CD4-positive, alpha-beta T cell treated with Interleukin-1 beta for 1 hour (primary cell): ENCODE data around the gene NUAK1.

Source experiments
- DNase-seq, 2 donors: peaks; one replicate each; pipeline ENCODE4 v3.0.0-alpha.2; 2020 to 2022

The NUAK1 gene

GRCh38 chr12:106138633-106139421, at the start of gene NUAK1:
Gene NUAK1 (minus strand): TSS chr12:106138954. CDS start chr12:106138653, 301 bp downstream.
- DNase-seq = peak; percentile 3 to 6

DNA sequence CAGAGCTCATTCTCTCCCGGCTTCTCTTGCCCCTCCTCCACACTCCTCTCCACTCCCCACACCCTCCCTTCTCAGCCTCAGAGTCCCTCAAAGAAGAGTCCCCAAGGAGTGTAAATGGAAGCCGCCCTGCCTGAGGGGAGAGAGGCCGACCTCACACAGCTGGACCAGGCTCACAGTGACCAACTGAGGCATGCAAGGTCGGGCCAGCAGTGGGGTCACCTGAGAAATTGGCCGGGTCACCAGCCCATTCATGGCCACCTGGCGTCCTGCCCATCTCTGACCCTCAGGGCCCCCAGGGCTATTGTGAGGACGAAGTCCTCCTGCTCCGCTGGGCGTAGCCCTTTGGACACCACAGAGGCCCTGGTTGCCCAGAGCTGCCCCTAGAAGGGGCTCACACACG, 49.5 kb upstream of the NUAK1 start:
- DNase-seq = no peak

- no peak for DNase-seq
Measured at GRCh38 chr12:106187842-106188241, 49.1 kb upstream of the NUAK1 start.

- no peak for DNase-seq
Measured at GRCh38 chr12:106187155-106187789, 48.5 kb upstream of the NUAK1 start.

DNA sequence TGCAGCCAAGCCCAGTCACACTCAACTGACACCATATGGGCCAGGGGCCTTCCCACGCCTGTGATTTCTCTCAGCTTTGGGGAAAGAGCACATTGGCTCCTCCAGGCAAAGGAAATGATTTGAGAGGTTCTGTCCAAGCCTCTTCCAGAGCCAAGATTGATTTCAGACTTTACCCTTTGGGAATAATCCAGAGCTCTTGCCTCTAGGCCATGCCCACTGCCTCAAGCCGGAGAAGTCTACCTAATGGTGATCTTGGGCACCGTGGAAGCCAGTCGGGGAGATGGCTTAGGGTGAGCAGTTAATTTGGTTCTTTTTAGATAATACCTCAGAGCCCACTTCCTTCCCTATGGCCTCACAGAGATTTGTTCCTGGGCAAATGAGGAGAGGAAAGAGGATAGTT, 45.0 kb upstream of the NUAK1 start:
- no peak for DNase-seq

DNA sequence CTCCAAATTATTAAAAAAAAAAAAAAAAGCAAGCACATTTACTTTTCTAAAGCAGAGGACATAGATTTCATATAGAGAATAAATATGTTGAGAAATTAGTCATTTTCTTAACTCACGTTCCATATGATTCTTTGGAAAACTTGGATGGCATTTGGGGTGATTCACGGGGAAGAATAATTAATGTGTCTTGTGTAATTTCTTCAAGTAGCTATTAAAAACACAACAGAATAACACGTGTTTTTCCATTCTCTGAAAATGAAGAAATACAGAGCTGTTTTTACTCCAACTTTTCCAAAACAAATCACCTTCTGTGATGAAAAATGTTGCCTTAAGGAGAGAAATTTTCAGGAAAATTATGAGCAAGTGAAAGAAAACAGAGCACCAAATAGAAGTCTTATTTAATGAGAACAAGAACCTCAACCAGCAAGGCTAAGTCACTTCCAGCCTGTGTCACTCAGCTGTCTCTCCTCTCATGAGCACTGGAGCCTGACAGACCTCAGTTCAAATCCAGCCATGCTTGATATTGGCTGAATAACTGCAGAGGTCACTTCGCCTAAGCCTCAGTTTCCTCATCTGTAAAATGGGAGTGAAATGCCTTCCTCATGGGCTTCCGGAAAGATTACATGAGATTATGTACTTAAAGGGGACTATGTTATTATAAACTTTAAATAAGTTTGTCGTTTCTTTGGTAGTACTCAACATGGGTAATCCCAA, 42.8 kb upstream of the NUAK1 start:
- no peak for DNase-seq

GRCh38 chr12:106179086-106179485, 40.3 kb upstream of the NUAK1 start:
- no peak for DNase-seq

DNA sequence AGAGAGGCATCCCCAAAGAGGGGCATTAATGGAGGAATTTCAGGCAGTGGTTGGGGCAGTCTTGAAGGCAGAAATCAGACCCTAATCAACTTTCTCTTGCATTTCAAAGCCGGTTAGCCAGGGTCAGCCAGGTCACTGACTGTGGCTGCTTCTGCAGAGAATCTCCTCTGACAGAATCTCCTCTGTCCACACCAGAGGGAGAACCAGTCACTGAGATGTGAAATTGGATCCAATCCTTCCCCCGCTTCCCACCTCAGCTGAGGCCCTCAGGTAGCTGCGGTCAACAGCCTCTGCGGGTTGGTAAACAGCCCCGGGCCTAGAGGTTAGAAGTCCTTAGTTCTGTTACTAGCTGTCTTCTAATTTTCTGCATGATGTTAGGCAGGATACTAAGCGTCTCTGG, 39.8 kb upstream of the NUAK1 start:
- DNase-seq = no peak

- no peak for DNase-seq
Measured at GRCh38 chr12:106176560-106176959, 37.8 kb upstream of the NUAK1 start.

GRCh38 chr12:106174876-106175275, 36.1 kb upstream of the NUAK1 start:
- DNase-seq = no peak

DNA sequence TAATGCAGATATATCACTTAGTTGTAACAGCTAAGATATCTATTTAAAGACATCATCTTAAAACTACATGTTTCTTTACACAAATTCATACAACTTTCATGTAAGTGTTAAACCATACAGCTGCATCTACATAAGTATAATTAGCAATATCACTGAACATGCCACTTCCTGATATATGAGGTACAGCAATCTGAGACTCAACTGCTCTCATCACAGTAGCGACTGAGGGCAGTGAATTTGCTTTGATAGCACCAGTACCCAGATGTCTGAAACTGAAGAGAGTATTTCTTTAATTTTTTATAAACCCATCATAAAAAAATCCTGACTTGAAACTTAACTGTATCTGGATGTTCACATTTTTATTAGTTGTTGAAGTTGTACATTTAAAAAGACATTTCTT, 34.7 kb upstream of the NUAK1 start:
- DNase-seq = no peak

DNA sequence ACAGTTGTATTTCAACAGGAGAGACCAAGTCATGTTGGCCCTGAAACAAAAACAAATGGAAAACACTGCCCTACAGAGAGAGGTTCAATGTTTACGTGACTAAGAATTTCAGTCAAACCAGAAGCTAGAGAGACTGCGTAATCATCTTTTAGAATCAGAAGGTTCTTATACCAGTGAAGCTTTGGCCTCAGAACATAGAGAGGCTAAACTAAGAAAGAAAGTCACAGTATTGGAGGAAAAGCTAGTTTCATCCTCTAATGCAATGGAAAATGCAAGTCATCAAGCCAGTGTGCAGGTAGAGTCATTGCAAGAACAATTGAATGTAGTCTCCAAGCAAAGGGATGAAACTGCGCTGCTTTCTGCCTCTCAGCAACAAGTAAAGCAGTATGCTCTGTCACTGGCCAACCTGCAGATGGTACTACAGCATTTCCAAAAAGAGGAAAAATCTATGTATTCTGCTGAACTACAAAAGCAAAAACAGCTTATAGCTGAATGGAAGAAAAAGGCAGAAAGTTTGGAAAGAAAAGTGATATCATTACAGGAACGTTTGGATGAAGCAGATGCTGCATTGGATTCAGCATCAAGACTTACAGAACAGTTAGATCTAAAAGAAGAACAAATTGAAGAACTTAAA, 32.5 kb upstream of the NUAK1 start:
- no peak for DNase-seq

DNA sequence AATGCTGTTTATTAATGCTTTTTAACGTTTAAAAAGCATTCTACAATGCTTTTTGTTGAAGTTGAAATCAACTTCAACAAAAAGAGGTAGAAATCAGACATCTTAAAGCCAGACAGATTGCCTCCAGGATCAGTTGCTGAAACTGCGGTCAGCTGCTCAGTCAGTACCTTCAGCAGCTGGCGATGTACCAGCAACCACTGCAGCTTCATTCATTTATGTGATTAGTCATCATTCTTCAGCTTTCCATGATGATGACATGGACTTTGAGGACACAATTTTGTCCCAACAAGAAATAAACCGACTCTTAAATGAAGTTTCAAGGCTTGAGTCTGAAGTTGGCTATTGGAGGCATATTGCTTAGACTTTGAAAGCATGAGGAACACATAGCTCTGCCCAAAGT, 31.5 kb upstream of the NUAK1 start:
- no peak for DNase-seq

DNA sequence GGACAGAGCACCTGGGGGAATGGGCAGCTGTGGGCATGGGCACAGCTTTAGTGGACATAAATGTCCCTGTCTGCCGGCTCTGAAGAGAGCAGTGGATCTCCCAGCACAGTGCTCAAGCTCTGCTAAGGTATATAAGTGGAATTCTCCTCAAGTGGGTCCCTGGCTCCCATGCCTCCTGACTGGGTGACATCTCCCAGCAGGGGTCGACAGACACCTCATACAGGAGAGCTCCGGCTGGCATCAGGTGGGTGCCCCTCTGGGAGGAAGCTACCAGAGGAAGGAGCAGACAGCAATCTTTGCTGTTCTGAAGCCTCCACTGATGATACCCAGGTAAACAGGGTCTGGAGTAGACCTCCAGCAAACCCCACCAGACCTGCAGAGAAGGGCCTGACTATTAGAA, 25.0 kb upstream of the NUAK1 start:
- no peak for DNase-seq

- DNase-seq = no peak
Measured at GRCh38 chr12:106161491-106161890, 22.7 kb upstream of the NUAK1 start.

DNA sequence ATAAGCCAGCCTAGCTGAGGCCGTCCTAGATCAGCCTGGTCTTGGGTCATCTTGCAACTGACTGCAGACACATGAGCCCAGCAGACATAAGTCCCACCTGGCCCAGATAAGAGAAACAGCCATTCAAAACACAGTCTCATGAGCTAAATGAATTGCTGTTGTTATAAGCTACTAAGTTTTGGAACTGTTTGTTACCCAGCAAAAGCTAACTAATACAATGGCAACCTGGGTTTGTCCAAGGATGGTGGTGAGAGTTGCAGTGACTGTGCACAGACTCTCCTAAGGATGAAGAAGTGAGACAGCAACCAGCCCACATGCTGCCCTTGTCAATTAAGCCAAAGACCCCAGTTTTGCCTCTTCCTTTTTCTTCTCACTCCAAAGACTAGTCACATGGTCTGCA, 22.2 kb upstream of the NUAK1 start:
- DNase-seq = no peak

DNA sequence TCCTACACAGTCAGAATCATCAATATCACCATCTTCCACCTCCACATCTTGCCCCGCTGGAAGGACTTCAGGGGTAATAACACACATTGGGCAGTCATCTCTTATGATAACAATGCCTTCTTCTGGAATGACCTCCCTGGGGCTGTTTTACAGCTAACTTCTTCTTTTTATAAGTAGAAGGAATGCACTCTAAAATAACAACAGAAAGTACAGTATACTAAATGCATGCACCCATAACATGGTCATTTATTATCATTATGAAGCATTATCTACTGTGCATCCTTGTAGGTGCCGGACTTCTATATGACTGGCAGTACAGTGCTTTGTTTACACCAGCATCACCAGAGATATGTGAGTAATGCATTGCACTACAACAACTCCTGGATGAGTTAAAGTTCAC, 19.0 kb upstream of the NUAK1 start:
- DNase-seq = no peak

DNA sequence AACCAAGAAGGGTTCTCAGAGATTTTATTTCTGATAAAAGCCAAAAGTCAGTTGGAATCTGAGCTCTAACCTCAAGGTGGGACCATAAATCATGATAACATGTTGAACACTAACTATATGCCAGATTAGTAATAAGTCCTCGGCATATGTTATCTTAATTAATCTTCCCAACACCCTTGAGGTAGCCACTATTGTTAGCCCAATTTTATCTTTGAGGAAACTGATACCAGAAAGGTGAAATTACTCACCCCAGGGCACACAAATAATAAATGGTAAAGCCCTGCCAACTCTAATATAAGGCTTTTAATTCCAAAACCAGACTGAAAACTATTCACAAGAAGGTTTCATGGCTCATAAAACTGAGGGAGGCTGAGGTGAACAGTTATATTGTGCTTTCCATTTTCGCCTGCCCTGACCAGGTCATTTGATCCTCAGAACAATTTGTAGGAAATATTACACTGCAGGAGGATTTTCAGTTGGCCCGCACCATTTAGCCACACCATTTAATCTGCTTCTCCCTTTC, 16.1 kb upstream of the NUAK1 start:
- DNase-seq = no peak

GRCh38 chr12:106152334-106152733, 13.6 kb upstream of the NUAK1 start:
- DNase-seq = no peak

DNA sequence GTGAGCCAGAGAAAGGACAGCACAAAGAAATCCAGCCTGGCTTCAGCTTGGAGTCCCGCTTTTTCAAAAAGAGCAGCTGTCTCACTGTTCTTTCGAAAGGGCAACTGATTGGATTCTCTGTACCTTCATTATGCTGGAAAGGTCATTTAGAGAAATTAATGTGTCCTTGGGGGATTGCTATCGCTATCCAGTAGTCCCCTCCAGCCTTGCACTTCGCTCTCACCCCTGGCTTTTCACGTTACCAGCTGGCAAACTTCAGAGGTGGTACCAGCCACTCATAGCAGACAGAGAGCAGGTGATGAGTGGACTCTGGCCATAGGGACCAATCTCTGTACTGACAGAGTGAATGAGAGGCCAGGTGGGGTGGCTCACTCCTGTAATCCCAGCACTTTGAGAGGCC, 11.8 kb upstream of the NUAK1 start:
- DNase-seq = no peak

DNA sequence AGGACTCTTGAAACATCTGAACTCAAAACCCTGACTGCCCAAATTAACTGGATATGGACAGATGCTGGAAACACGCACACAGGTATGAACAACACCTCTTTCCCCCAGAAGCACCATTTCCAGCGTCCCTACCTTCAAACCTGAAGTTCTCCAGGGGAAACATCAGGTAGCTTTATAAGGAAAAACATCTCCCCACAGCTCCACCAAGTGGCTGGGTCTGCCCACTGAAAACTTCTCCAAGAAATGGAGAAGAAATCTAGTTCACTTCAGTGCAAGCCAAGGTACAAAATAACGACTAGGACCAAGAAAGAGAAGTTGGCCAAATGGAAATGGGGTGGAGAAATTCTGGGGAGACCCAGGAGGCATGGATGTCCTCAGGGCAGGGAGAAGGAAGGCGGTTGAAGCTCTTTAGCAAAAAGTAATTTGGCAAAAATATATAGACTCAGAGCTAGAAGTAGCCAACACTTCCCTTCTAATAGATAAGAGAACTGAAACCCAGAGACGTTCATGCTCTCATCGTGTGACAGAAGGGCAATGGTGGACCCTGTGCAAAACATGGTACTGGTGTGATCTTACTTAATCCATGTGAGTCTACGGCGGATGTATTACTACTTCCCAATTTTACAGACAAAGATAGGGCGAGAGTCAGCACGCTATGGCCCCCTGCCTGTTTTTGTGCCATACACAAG, 10.5 kb upstream of the NUAK1 start:
- no peak for DNase-seq

DNA sequence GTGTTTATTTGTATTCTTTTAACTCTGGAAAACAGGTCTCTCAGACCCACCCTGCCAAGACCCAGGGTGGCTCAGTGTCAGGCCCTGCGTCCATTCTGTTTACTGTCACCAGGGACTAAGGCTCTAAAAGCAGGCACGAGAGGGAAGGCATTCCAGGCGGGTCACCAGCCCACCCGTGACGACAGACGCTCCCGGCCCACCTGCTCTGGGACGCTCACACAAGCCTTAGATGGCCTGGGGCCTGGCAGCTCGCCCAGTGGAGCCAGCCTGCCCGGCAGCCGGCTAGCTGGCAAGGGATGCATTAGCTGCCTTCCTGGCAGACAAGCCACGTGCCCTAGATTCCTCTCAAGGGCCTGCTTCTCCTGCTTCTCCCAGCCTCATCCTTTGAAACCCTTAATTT, 9.2 kb upstream of the NUAK1 start:
- no peak for DNase-seq

DNA sequence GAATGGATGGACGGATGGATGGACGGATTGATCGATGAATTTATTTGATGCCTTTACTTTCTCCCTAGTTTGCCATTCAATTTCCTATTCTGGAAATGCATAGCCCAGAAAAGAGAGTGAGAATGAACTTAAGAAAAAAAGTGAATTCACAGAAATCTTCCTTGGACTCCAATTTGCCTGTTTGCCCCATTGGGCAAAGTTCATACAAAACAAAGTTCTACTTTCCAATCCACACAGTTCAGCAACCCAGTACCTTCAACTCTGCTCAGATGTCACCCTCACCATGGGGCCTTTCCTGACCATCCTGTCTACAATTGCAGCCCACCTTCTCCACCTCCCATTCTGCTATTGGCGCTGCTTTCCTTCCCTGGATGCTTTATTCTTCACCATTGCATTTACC, 8.2 kb upstream of the NUAK1 start:
- DNase-seq = no peak
